ENCODE data around the gene ITGB2.

GRCh38 chr21:44836349-44836665, 84.4 kb downstream of the ITGB2 start:
- TF ChIP-seq CTCF (conservative IDR thresholded peaks at IDR 0.05 in 1 of 2, IDR thresholded peaks at IDR 0.05 in 1 of 2; ENCODE audit: low read depth in 1 of 2, low read length in 2 of 2) (no peak), EZH2 (IDR thresholded peaks at IDR 0.05; ENCODE audit: low read length, missing control alignments) (no peak)

All from fibroblast of lung (primary cell).